MCF 10A (cell line): Measurements from ENCODE around the gene ELMO1. TPM values are rescaled to one million over a fixed set of nuclear protein-coding genes. Genes with fewer than 3 reads are reported as not detected.

ENCODE experiments used
- BruUV-seq: library from RNA; stranded (reverse); fragments of 400-500 nt; replicated peaks from 2 replicates; lab custom pipeline; 2021; lab: Mats Ljungman, UMichigan
- CTCF ChIA-PET: fragments of 300-600 bp; sonication (Branson Sonifier 250); formaldehyde crosslinking; extraction: SDS; loops from one replicate; lab custom pipeline; 2021; ENCODE audit warnings: antibody characterized with exemption, inconsistent platforms; lab: Yijun Ruan, JAX
- POLR2A ChIA-PET: fragments of 300-600, 350-650 bp; sonication (Branson Sonifier 250); formaldehyde crosslinking; extraction: SDS; loops from one replicate; lab custom pipeline; 2020; ENCODE audit warnings: antibody characterized with exemption, inconsistent platforms; lab: Yijun Ruan, JAX
- DNase-seq: peaks from one replicate; pipeline ENCODE4 v3.0.0-alpha.2; 2018; ENCODE audit not compliant: unreplicated experiment
- H3K27ac Mint-ChIP-seq: one replicate; pipeline ENCODE4 v1.8.0; 2022; ENCODE audit warnings: mild to moderate bottlenecking, low read depth, mixed read lengths; ENCODE audit not compliant: unreplicated experiment
- H3K27me3 Mint-ChIP-seq: one replicate; pipeline ENCODE4 v1.8.0; 2022; ENCODE audit warnings: mixed read lengths; ENCODE audit not compliant: insufficient read depth, unreplicated experiment
- H3K36me3 Mint-ChIP-seq: one replicate; pipeline ENCODE4 v1.8.0; 2022; ENCODE audit warnings: mild to moderate bottlenecking, moderate library complexity, mixed read lengths; ENCODE audit not compliant: insufficient read depth, unreplicated experiment
- H3K4me1 Mint-ChIP-seq: one replicate; pipeline ENCODE4 v1.8.0; 2022; ENCODE audit warnings: mixed read lengths; ENCODE audit not compliant: insufficient read depth, unreplicated experiment
- H3K4me3 Mint-ChIP-seq: one replicate; pipeline ENCODE4 v1.8.0; 2022; ENCODE audit warnings: mild to moderate bottlenecking, moderate library complexity, mixed read lengths; ENCODE audit not compliant: unreplicated experiment
- H3K9me3 Mint-ChIP-seq: one replicate; pipeline ENCODE4 v1.8.0; 2022; ENCODE audit warnings: mixed read lengths; ENCODE audit not compliant: unreplicated experiment
- CTCF ChIP-seq: fragments of 200-600 bp; IDR thresholded peaks from one replicate; pipeline ENCODE4 v1.8.0; 2022; ENCODE audit warnings: antibody characterized with exemption, mild to moderate bottlenecking; ENCODE audit not compliant: unreplicated experiment
- intact Hi-C: fragments of 100-400 bp; cut with micrococcal nuclease; formaldehyde crosslinking; loops from 2 replicates; pipeline ENCODE4 v1.14.1; 2022
- total RNA-seq: library from RNA; stranded (reverse); gene quantifications from 2 replicates; pipeline ENCODE4 v1.2.3, GENCODE V29; 2022

The ELMO1 gene
- total RNA-seq, 1 experiment from 2014 or later, result 0.30 TPM

GRCh38 chr7:37267251-37267650 is 181.4 kb downstream of the ELMO1 start:
- BruUV-seq, result no TSS peak
- POLR2A ChIA-PET, result no interaction called here
- no peak for DNase-seq
- intact Hi-C loops, result no loop called here
- Mint-ChIP-seq H3K27ac (no peak overlapping the region), H3K4me1 (no peaks in the 10 kb centered on the region), H3K27me3 (peaks cover 15% of the 10 kb centered on the region), H3K4me3 (no peak overlapping the region), H3K9me3 (no peaks in the 10 kb centered on the region), H3K36me3 (no peaks in the 10 kb centered on the region)
- no peak for TF ChIP-seq CTCF
- CTCF ChIA-PET, result interaction anchor here (1.7 kb wide), 1 partner anchor 33 kb away, joined by 6 read pairs; no protein-coding TSS in a partner anchor

- H3K4me3 Mint-ChIP-seq, result no peak overlapping the region
- BruUV-seq, result no TSS peak
- TF ChIP-seq CTCF, result no peak
- peaks cover 15% of the 10 kb centered on the region for H3K27me3 Mint-ChIP-seq
- DNase-seq, result no peak
- POLR2A ChIA-PET, result no interaction called here
- no peak overlapping the region for H3K27ac Mint-ChIP-seq
- H3K36me3 Mint-ChIP-seq, result no peaks in the 10 kb centered on the region
- CTCF ChIA-PET, result interaction anchor here (0.6 to 0.7 kb wide), 4 partner anchors 24 to 469 kb away, joined by 3 to 5 read pairs (median 4); no protein-coding TSS in a partner anchor
- intact Hi-C loops, result no loop called here
- H3K9me3 Mint-ChIP-seq, result no peaks in the 10 kb centered on the region
- no peaks in the 10 kb centered on the region for H3K4me1 Mint-ChIP-seq
These were observed 182.8 kb downstream of the ELMO1 start for GRCh38 chr7:37265876-37266275.

DNA sequence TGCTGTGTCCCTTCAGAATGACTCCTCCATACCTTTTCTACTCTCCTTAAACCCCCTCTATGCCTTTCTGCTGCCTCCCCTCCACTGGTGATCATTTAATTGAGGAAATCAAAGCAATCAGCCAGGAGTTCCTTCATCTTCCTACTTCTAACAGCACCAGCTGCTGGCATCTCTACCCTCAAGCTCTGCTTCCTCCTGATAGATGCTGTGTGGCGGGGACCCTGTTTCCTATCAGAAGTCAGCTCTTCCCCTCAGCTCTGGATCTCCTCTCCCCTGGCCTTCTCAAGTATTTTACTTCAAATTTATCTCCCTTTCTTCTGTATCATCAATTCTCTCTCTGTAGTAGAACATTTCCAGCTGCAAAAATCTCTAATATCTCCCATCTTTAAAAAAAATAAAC is 183.7 kb downstream of the ELMO1 start:
- H3K27ac Mint-ChIP-seq, result no peak overlapping the region
- H3K27me3 Mint-ChIP-seq, result peaks cover 15% of the 10 kb centered on the region
- no peak for TF ChIP-seq CTCF
- H3K36me3 Mint-ChIP-seq, result no peaks in the 10 kb centered on the region
- no peak overlapping the region for H3K4me3 Mint-ChIP-seq
- intact Hi-C loops, result no loop called here
- H3K9me3 Mint-ChIP-seq, result no peaks in the 10 kb centered on the region
- no peaks in the 10 kb centered on the region for H3K4me1 Mint-ChIP-seq
- no peak for DNase-seq
- BruUV-seq, result no TSS peak
- POLR2A ChIA-PET, result no interaction called here
- CTCF ChIA-PET, result interaction anchor here (0.6 to 0.7 kb wide), 3 partner anchors 13 to 231 kb away, joined by 3 read pairs; no protein-coding TSS in a partner anchor

GRCh38 chr7:37262181-37262580 is 186.5 kb downstream of the ELMO1 start:
- Mint-ChIP-seq H3K4me3 (no peak overlapping the region), H3K9me3 (no peaks in the 10 kb centered on the region), H3K27ac (no peak overlapping the region), H3K4me1 (peaks cover 11% of the 10 kb centered on the region), H3K36me3 (no peaks in the 10 kb centered on the region), H3K27me3 (peaks cover 15% of the 10 kb centered on the region)
- ChIA-PET POLR2A (no interaction called here), CTCF (interaction anchor here (0.6 kb wide), 2 partner anchors 58 to 665 kb away, joined by 4 to 6 read pairs; no protein-coding TSS in a partner anchor)
- no peak for DNase-seq
- no TSS peak for BruUV-seq
- intact Hi-C loops, result no loop called here
- no peak for TF ChIP-seq CTCF
